Fibroblast of villous mesenchyme (primary cell): Measurements from ENCODE around the gene KRTAP2-4. TPM values are rescaled to one million over a fixed set of nuclear protein-coding genes. Genes with fewer than 3 reads are reported as not detected.
"Not testable (repeated sequence)": the region's sequence is repeated elsewhere in the genome, so short reads cannot be mapped to it uniquely, and the experiment has no call there.

Experiments
- DNase-seq: peaks from one replicate; pipeline ENCODE4 v3.0.0-alpha.2; 2010; ENCODE audit warnings: low read depth
- H3K4me3 ChIP-seq: 2 replicates; pipeline ENCODE4 v1.5.1; 2011; ENCODE audit warnings: low read depth, mild to moderate bottlenecking, low read length
- total RNA-seq: library from RNA; depleted of rRNA; stranded (reverse); fragments of >200 nt; gene quantifications from 2 replicates; pipeline ENCODE4 v1.2.3, GENCODE V29; 2012
- TF ChIP-seq, protein P1 (sequence below): IDR thresholded peaks from 2 replicates; pipeline ENCODE4 v1.5.1; 2012; ENCODE audit warnings: low read depth, mild to moderate bottlenecking, low read length; ENCODE audit not compliant: insufficient read depth

Gene KRTAP2-4
- total RNA-seq, 1 donor: not detected

DNA sequence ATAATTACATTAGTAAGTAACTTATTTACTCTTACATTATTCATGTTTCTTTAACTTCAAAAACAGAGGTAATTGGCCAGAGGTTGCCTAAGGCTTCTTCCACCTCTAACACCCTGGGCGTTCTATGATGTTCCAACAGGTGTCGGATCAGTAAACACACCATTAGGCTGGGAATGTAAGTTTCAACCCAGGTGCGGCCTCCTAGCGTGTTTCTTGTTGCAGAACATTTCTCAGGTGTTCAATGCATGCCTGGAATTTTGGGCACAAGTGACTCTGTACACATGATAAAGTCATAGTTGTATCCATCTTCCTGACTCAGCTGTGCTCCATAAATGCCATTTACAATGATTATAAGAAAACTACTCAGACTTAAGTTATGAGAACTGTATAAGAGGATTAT is 11.7 kb downstream of the KRTAP2-4 start:
- H3K4me3 ChIP-seq: no peak overlapping the region
- no peak for DNase-seq
- TF ChIP-seq, protein P1, sequence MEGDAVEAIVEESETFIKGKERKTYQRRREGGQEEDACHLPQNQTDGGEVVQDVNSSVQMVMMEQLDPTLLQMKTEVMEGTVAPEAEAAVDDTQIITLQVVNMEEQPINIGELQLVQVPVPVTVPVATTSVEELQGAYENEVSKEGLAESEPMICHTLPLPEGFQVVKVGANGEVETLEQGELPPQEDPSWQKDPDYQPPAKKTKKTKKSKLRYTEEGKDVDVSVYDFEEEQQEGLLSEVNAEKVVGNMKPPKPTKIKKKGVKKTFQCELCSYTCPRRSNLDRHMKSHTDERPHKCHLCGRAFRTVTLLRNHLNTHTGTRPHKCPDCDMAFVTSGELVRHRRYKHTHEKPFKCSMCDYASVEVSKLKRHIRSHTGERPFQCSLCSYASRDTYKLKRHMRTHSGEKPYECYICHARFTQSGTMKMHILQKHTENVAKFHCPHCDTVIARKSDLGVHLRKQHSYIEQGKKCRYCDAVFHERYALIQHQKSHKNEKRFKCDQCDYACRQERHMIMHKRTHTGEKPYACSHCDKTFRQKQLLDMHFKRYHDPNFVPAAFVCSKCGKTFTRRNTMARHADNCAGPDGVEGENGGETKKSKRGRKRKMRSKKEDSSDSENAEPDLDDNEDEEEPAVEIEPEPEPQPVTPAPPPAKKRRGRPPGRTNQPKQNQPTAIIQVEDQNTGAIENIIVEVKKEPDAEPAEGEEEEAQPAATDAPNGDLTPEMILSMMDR: no peak

DNA sequence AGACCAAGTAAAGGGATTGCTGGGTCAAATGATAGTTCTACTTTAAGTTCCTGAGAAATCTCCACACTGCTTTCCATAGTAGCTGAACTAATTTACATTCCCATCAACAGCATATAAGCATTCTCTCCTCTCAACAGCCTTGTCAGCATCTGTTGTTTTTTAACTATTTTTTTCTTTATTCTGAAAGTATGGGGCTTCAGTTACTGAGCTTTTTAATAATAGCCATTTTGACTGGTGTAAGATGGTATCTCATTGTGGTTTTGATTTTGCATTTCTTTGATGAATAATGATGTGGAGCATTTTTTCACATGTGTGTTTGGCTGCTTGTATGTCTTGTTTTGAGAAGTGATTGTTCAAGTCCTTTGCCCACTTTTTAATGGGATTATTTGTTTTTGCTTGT is 13.1 kb downstream of the KRTAP2-4 start:
- peak; percentile 60 for DNase-seq
- H3K4me3 ChIP-seq: no peak overlapping the region
- TF ChIP-seq, protein P1: no peak

DNA sequence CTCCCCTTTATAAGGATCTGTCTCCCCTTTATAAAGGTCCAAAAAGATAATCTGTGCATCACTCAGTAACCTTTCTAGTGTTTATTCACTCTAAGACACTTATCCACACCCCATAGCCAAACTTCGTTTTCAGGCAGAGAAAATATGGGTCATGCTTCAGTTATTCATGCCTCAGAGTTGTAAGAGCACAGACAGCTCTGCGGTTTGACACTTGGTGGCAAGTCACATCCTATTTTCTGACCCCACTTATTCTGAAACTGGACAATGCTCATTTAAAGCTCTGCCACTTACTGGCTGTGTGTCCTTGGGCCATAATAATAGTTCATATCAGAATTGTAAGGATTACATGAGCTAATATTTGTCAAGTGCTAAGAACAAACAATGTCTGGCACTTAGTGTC is 16.6 kb downstream of the KRTAP2-4 start:
- TF ChIP-seq, protein P1: no peak
- H3K4me3 ChIP-seq: no peak overlapping the region
- peak; percentile 51 for DNase-seq

DNA sequence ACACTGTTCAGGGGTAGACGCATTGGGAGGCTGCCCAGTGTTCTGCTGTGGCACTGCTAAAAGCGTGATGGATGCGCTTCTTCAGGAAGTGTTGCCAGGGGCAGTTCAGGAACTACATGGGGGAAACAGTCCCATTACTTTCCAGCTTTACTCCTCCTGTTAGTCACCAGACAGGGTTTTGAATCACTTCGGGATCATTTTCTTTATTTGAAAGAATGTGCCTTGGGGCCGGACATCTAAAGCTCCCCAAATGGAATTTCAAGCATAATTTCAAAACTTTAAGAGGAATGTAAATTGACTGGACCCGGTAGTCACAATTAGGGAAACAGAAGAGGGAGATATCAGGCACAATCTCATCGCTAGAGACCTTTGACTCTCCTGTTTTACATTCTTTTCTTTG is 17.2 kb downstream of the KRTAP2-4 start:
- peak; percentile 61 for DNase-seq
- no peak overlapping the region for H3K4me3 ChIP-seq
- TF ChIP-seq, protein P1: no peak

DNA sequence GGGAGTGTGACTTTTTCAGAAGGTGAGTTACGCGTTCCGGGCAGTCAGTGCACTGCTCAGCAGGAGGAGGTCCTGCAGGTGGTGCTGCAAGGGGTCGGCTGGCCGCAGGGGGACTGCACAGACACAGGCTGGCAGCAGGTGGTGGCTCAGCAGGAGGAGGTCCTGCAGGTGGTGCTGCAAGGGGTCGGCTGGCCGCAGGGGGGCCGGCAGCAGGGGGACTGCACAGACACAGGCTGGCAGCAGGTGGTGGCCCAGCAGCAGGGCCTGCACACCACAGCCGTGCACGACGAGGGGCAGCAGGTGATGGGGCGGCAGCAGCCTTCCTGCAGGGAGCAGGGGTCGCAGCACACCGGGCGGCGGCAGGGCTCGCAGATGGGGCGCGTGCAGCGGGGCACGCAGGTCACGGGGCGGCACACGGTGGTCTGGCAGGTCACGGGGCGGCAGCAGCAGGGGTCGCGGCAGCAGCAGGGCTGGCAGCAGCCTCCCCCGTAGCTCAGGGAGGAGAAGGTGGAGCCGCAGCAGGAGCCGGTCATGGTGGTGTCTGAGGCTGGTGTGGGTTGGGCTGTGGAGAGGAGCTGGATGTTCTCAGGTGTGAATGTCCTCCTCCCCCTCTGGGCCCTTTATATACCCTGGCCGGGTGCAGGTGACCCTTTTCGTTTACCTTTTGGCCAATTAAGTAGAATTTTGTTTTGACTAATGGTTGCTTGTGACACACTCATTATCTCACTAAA is 18.8 kb downstream of the KRTAP2-4 start, which contains the start of gene KRTAP2-1:
TSS of gene KRTAP2-1 (minus strand) at position 582 of the 731 bp plus-strand sequence. CDS start at position 533, 49 bp downstream.
- not testable (repeated sequence) for DNase-seq, H3K4me3 ChIP-seq

DNA sequence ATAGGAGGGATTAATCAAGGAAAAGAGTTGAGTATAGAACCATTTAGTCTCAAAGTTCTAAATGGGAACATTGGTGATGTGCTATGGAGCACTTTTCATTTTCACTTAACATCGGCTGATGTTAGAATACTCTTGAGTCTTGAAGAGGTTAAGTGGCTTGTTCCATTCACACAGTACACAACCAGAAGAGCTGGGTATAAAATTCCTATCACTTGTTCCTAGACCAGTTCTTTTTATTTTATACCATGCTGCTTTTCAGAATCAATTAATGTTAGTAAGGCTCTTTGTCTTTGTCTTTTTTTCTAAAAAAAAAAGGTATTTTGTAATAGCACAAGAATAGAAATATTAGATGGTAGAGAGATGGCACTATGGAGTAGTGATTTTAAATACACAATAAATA is 22.7 kb downstream of the KRTAP2-4 start:
- no peak for DNase-seq
- TF ChIP-seq, protein P1: no peak

DNA sequence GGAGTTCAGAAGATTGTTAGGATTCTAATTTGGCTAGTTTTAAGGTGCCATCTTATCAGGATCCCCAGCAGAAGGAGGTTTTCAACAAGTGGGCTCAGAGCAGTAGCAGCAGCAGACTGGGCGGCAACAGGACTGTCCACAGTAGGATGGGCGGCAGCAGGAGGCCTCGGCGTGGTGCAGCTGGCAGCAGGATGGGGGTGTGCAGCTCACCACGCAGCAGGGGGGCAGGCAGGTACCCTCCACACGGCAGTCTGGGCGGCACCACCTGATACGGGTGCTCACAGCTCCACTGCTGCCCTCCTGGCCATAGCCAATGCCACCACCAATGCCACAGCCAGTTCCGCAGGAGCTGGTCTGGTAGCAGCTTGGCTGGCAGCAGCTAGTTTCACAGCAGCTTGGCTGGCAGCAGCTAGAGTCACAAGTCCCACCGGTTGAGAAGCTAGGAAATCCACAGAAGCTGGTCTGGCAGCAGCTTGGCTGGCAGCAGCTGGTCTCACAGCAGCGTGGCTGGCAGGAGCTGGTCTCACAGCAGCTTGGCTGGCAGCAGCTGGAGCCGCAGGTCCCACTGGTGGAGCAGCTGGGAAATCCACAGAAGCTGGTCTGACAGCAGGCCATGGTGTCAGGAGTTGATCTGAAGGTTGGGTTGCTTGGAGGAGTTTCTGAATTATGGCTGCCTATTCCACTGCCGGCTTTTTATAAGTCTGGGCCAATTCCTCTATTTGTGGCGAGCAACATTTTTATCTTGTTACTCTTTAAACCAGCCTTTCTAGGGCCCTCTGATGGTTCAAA is 24.7 kb downstream of the KRTAP2-4 start, which contains the start of gene KRTAP1-1:
TSS of gene KRTAP1-1 (minus strand) at position 668 of the 789 bp plus-strand sequence. CDS start at position 615, 53 bp downstream.
- not testable (repeated sequence) for DNase-seq, H3K4me3 ChIP-seq

More for the DNA sequence above, 22.7 kb downstream of the KRTAP2-4 start:
- H3K4me3 ChIP-seq: no peak overlapping the region
